ENCODE results near the gene DYNC2I2.
A peak's percentile ranks its signal among the peaks of the same experiment; 100 is the strongest.
"Not testable (repeated sequence)": the region's sequence is repeated elsewhere in the genome, so short reads cannot be mapped to it uniquely, and the experiment has no call there.

Gene DYNC2I2

GRCh38 chr9:128656416-128657343, at the start of gene DYNC2I2:
DYNC2I2 (minus strand) TSS chr9:128656847; CDS start chr9:128656726, 121 bp downstream.
- DNase-seq (ENCODE audit: low read depth in 1 of 2, low spot score in 1 of 2), result peak; percentile 98
- in situ Hi-C loops (cut with HindIII; ENCODE audit: low pct_unique_long_range_greater_than_20kb, low sequenced_read_pairs), result no loop called here
- no peak for TF ChIP-seq JUND (IDR thresholded peaks at IDR 0.05; ENCODE audit: low read depth)

GRCh38 chr9:128706045-128706444, 49.4 kb upstream of the DYNC2I2 start:
- no peak for DNase-seq (ENCODE audit: low read depth in 1 of 2, low spot score in 1 of 2)
- no peak for TF ChIP-seq JUND (IDR thresholded peaks at IDR 0.05; ENCODE audit: low read depth)
- in situ Hi-C loops (cut with HindIII; ENCODE audit: low pct_unique_long_range_greater_than_20kb, low sequenced_read_pairs), result no loop called here

DNA sequence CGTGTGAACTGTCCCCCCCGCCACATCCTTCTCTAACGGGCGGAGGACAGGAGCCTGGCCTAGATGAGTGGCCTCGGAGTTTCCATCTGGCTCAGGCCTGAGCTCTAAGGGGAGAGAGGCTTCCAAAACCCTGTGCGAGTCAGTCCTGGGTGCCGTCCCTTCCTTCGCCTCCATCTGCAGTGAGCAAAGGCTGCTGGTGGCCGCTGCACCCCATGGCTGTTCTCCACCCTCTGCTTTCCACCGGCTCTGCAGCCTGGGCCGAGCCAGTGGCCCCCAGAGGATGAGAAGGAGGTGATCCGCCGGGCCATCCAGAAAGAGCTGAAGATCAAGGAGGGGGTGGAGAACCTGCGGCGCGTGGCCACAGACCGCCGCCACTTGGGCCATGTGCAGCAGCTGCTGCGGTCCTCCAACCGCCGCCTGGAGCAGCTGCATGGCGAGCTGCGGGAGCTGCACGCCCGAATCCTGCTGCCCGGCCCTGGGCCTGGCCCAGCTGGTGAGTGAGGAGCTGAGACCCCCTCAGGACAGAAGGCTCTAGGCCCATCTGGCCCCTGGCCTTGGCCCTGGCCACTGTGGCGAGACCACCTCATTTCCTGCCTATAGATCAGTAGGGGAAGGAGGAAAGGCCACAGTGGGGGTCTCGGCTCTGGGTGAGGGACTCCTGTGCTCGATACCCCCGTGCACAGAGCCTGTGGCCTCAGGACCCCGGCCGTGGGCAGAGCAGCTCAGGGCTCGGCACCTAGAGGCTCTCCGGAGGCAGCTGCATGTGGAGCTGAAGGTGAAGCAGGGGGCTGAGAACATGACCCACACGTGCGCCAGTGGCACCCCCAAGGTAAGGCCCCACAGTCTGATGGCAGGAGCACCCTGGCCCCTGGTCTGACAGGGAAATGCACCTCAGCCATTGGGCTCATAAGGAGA, 48.7 kb upstream of the DYNC2I2 start:
- TF ChIP-seq JUND (IDR thresholded peaks at IDR 0.05; ENCODE audit: low read depth), result no peak
- in situ Hi-C loops (cut with HindIII; ENCODE audit: low pct_unique_long_range_greater_than_20kb, low sequenced_read_pairs), result no loop called here
- DNase-seq (ENCODE audit: low read depth in 1 of 2, low spot score in 1 of 2), result no peak

DNA sequence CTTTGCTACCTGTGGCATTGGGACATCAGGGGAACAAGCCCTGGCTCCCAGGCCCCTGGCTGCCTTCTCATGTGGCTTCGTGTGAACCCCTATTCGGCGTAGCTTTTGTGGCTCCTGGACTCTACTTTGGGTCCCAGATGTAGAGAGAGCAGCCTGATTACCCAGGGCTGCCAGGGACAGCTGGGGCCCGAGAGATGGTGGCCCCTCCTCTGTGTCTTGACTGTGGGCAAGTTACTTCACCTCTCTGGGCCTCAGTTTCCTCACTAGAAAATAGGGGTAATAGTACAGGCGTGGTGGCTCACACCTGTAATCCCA, 47.7 kb upstream of the DYNC2I2 start:
- DNase-seq (ENCODE audit: low read depth in 1 of 2, low spot score in 1 of 2), result no peak
- in situ Hi-C loops (cut with HindIII; ENCODE audit: low pct_unique_long_range_greater_than_20kb, low sequenced_read_pairs), result no loop called here
- TF ChIP-seq JUND (IDR thresholded peaks at IDR 0.05; ENCODE audit: low read depth), result no peak

DNA sequence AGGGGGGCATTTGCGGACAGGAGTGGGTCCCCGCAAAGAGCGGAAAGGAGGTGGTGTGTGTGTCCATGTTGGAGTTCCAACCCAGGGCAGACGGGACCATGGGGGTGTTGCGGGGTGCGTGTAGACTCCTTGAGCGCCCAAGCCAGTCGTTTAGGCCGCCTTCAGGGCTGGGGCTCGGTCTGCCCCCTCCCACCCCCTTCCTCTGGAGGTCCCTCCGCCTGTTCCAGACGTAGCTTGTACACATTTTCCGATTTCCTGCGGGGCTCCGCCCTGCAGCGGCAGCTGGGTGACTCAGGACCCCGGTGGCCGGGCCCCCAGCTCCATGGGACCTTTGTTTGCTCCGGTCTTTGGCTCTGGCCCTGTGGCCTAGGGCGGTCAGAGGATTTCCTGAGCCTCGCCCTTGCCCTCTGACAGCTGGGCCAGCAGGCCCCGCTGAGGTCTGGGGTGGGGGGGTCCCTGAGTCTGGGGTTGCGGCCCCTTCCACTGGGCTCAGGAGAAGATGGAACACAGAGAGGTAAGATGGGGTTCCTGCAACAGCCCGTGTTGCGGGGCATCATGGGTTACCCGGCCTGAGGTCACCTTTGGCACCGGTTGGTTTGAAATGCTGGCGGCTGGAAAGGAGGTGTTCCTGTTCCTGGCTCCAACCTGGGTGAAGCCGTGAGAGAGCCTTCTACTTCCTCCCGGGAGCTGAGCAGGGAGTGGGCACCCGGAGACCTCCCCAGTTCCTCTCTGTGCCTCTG, 47.1 kb upstream of the DYNC2I2 start:
- DNase-seq (ENCODE audit: low read depth in 1 of 2, low spot score in 1 of 2), result no peak
- TF ChIP-seq JUND (IDR thresholded peaks at IDR 0.05; ENCODE audit: low read depth), result no peak
- in situ Hi-C loops (cut with HindIII; ENCODE audit: low pct_unique_long_range_greater_than_20kb, low sequenced_read_pairs), result no loop called here

GRCh38 chr9:128702949-128703615, 46.4 kb upstream of the DYNC2I2 start:
- in situ Hi-C loops (cut with HindIII; ENCODE audit: low pct_unique_long_range_greater_than_20kb, low sequenced_read_pairs), result no loop called here
- TF ChIP-seq JUND (IDR thresholded peaks at IDR 0.05; ENCODE audit: low read depth), result no peak
- DNase-seq (ENCODE audit: low read depth in 1 of 2, low spot score in 1 of 2), result peak; percentile 37 to 69

DNA sequence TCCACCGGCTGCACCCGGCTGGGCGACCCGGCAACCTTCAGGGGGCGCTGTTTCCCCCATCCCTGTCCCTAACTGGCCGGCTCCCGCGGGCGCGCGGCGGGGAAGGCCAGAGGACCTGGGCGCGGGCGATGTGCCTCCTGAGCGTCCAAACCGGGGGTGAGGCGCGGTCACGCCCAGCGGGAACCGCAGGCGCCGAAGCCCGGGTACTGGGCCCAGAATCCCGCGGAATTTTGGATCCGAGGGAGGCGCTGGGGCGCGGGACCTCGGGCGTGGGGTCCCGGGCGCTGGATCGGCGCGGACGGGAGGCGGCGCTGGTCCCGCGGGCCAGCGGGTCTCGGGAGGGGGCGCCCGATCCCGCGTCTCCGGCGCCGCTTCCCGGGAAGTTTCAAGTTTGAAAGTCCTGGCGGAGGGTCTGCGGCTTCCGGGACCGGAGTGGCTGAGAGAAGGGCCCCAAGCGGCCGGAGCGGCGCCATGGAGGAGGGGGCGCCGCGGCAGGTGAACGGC, 45.9 kb upstream of the DYNC2I2 start, which contains the start of gene PKN3:
Gene PKN3 (plus strand): TSS at position 59 of the 504 bp plus-strand sequence. CDS start 413 bp downstream, at position 472.
- in situ Hi-C loops (cut with HindIII; ENCODE audit: low pct_unique_long_range_greater_than_20kb, low sequenced_read_pairs), result no loop called here
- DNase-seq (ENCODE audit: low read depth in 1 of 2, low spot score in 1 of 2), result peak; percentile 92 to 99
- TF ChIP-seq JUND (IDR thresholded peaks at IDR 0.05; ENCODE audit: low read depth), result no peak

GRCh38 chr9:128701227-128701854, 44.7 kb upstream of the DYNC2I2 start:
- DNase-seq (ENCODE audit: low read depth in 1 of 2, low spot score in 1 of 2), result no peak
- no peak for TF ChIP-seq JUND (IDR thresholded peaks at IDR 0.05; ENCODE audit: low read depth)
- in situ Hi-C loops (cut with HindIII; ENCODE audit: low pct_unique_long_range_greater_than_20kb, low sequenced_read_pairs), result no loop called here

GRCh38 chr9:128699096-128699795, 42.6 kb upstream of the DYNC2I2 start:
- in situ Hi-C loops (cut with HindIII; ENCODE audit: low pct_unique_long_range_greater_than_20kb, low sequenced_read_pairs); DNase-seq (ENCODE audit: low read depth in 1 of 2, low spot score in 1 of 2): not testable (repeated sequence)

GRCh38 chr9:128696923-128697707, 40.5 kb upstream of the DYNC2I2 start:
- DNase-seq (ENCODE audit: low read depth in 1 of 2, low spot score in 1 of 2), result no peak
- no peak for TF ChIP-seq JUND (IDR thresholded peaks at IDR 0.05; ENCODE audit: low read depth)
- in situ Hi-C loops (cut with HindIII; ENCODE audit: low pct_unique_long_range_greater_than_20kb, low sequenced_read_pairs), result no loop called here

Data from T47D (cell line).